HepG2 (cell line): ENCODE measurements around the gene MTA2. TPM values are rescaled to one million over a fixed set of nuclear protein-coding genes. Genes with fewer than 3 reads are reported as not detected.

ENCODE experiments used
- CBX1 ChIP-seq: IDR thresholded peaks from one replicate; pipeline ENCODE4 v1.6.1; 2016; ENCODE audit warnings: antibody characterized with exemption, low read depth
- DNMT3B ChIP-seq: conservative IDR thresholded peaks from 2 replicates; pipeline ENCODE4 v1.6.1; 2016; ENCODE audit warnings: missing biosample characterization, control low read depth
- EHMT2 ChIP-seq: fragments of 200-600 bp; sonication (generic); IDR thresholded peaks from 2 replicates; pipeline ENCODE4 v1.7.0; 2017; ENCODE audit warnings: antibody characterized with exemption, low read depth, low read length, borderline replicate concordance
- HOXA5 ChIP-seq: sonication (generic); formaldehyde crosslinking; IDR thresholded peaks from 2 replicates; pipeline ENCODE4 v1.4.0; 2020; ENCODE audit warnings: missing genetic modification reagents
- KDM1A ChIP-seq: IDR thresholded peaks from 2 replicates; pipeline ENCODE4 v1.6.1; 2016; ENCODE audit warnings: missing compliant biosample characterization
- MTA1 ChIP-seq: sonication (generic); formaldehyde crosslinking; IDR thresholded peaks from 2 replicates; pipeline ENCODE4 v1.4.0; 2020; ENCODE audit warnings: missing genetic modification reagents, mild to moderate bottlenecking, borderline replicate concordance
- MYNN ChIP-seq: sonication (generic); formaldehyde crosslinking; IDR thresholded peaks from 2 replicates; pipeline ENCODE4 v1.4.0; 2020; ENCODE audit warnings: mild to moderate bottlenecking, low read depth, missing genetic modification reagents
- NFE2 ChIP-seq: sonication (generic); formaldehyde crosslinking; IDR thresholded peaks from 2 replicates; pipeline ENCODE4 v1.4.0; 2020; ENCODE audit warnings: missing genetic modification reagents
- PRMT3 ChIP-seq: sonication (generic); formaldehyde crosslinking; IDR thresholded peaks from 2 replicates; pipeline ENCODE4 v1.8.1; 2022; ENCODE audit warnings: low read depth, mild to moderate bottlenecking, moderate library complexity, missing genetic modification reagents, borderline replicate concordance
- RAD21 ChIP-seq: fragments of 450-650 bp; formaldehyde crosslinking; IDR thresholded peaks from 2 replicates; pipeline ENCODE4 v1.5.0; 2020; ENCODE audit warnings: mild to moderate bottlenecking
- RBM39 ChIP-seq: fragments of 200-400 bp; formaldehyde crosslinking; IDR thresholded peaks from one replicate; pipeline ENCODE4 v1.6.1; 2018; ENCODE audit warnings: antibody characterized with exemption, mild to moderate bottlenecking, low read depth, low read length; ENCODE audit not compliant: poor library complexity, severe bottlenecking
- SRF ChIP-seq: IDR thresholded peaks from 2 replicates; pipeline ENCODE4 v1.6.1; 2011; ENCODE audit warnings: mild to moderate bottlenecking, low read depth, low read length, moderate library complexity
- TBX2 ChIP-seq: sonication (generic); formaldehyde crosslinking; IDR thresholded peaks from 2 replicates; pipeline ENCODE4 v1.5.0; 2020; ENCODE audit warnings: missing genetic modification reagents, mild to moderate bottlenecking, borderline replicate concordance
- ZFX ChIP-seq: sonication (generic); formaldehyde crosslinking; IDR thresholded peaks from 2 replicates; pipeline ENCODE4 v1.4.0; 2020; ENCODE audit warnings: mild to moderate bottlenecking, low read depth, missing genetic modification reagents, moderate library complexity
- ZNF234 ChIP-seq: sonication (generic); formaldehyde crosslinking; conservative IDR thresholded peaks from 2 replicates; pipeline ENCODE4 v1.5.1; 2020; ENCODE audit warnings: mild to moderate bottlenecking, missing genetic modification reagents
- ZNF251 ChIP-seq: sonication (generic); formaldehyde crosslinking; IDR thresholded peaks from 2 replicates; pipeline ENCODE4 v1.9.0; 2021; ENCODE audit warnings: mild to moderate bottlenecking, missing genetic modification reagents
- ZNF282 ChIP-seq: fragments of 450-650 bp; IDR thresholded peaks from 2 replicates; pipeline ENCODE4 v1.6.1; 2018; ENCODE audit not compliant: partially characterized antibody
- ZNF782 ChIP-seq: sonication (generic); formaldehyde crosslinking; IDR thresholded peaks from 2 replicates; pipeline ENCODE4 v1.4.0; 2020; ENCODE audit warnings: missing genetic modification reagents, mild to moderate bottlenecking, borderline replicate concordance
- ZNF83 ChIP-seq: sonication (generic); formaldehyde crosslinking; IDR thresholded peaks from 2 replicates; pipeline ENCODE4 v1.4.0; 2020; ENCODE audit warnings: missing genetic modification reagents, mild to moderate bottlenecking, borderline replicate concordance
- polyA plus RNA-seq, 8 experiments: library from polyadenylated mRNA; depleted of rRNA in 3 of 8; stranded (reverse) in 7 of 8; unstranded in 1 of 8; fragments of >200 nt; fragmentation: Illumina TruSeq in 4 of 8; extraction: Trizol in 4 of 8; gene quantifications; 2 replicates each; pipeline versions ENCODE4 v1.2.1 to v1.2.3, GENCODE V29; 2011 to 2016; ENCODE audit warnings: low read depth in 4 of 8, missing spikeins in 1 of 8, mixed read lengths in 1 of 8; ENCODE audit not compliant: insufficient read depth in 1 of 8
- total RNA-seq, 5 experiments: library from RNA; depleted of rRNA; stranded (reverse); fragments of >200 nt; fragmentation: Illumina TruSeq; extraction: Trizol; gene quantifications; 2 replicates each; pipeline ENCODE4 v1.2.3, GENCODE V29; 2016; ENCODE audit warnings: low read depth in 1 of 5
- TF ChIP-seq, protein P1 (sequence below): sonication (generic); formaldehyde crosslinking; IDR thresholded peaks from 2 replicates; pipeline ENCODE4 v1.5.1; 2020; ENCODE audit warnings: missing genetic modification reagents, mild to moderate bottlenecking, borderline replicate concordance
- TF ChIP-seq, protein P2 (sequence below): sonication (generic); formaldehyde crosslinking; IDR thresholded peaks from 2 replicates; pipeline ENCODE4 v1.4.0; 2020; ENCODE audit warnings: mild to moderate bottlenecking, missing genetic modification reagents
- TF ChIP-seq, protein P3 (sequence below): IDR thresholded peaks from 2 replicates; pipeline ENCODE4 v1.6.1; 2012; ENCODE audit warnings: low read length, improper control_type of control experiment
- TF ChIP-seq, protein P4 (sequence below): IDR thresholded peaks from 2 replicates; pipeline ENCODE4 v1.6.1; 2016; ENCODE audit warnings: control low read depth

The MTA2 gene
- total and polyA plus RNA-seq, 2 of the 13 experiments (the other 11 are each of a cell fraction or from before 2014, with no cell fraction given): 14.0 to 70.0 TPM

DNA sequence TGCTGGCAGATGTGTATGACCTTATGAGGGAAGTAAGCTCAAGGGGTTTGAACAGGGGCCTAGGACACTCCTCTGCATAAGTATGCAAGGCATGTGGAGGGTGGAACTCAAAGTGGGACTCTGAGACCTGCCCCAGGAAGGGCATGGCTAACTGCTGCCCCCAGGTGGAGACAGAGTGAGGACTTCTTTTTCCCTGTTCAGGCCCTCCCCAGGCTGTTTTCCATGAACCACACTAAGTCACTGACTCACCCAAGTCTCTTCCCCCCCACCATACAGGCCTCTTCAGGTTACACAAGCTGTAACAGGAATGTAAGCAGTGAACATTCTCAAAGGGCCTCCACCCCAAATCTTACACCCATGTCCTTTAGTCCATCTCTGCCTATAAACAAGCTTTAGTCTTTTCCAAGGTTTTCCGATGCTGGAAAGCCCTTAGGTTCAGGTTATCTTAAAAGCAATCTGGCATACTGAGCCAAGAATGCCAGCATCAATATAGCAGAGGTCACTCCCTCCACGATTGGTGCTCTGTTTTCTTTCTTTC, 41.0 kb downstream of the MTA2 start (continued):
- no peak for TF ChIP-seq ZNF251 (CRISPR knock-in tag)
- no peak for TF ChIP-seq NFE2 (CRISPR knock-in tag)
- 0 out of 2 replicates have a peak, but pooled peaks have one; percentile 15 for TF ChIP-seq SRF
- TF ChIP-seq, protein P1, sequence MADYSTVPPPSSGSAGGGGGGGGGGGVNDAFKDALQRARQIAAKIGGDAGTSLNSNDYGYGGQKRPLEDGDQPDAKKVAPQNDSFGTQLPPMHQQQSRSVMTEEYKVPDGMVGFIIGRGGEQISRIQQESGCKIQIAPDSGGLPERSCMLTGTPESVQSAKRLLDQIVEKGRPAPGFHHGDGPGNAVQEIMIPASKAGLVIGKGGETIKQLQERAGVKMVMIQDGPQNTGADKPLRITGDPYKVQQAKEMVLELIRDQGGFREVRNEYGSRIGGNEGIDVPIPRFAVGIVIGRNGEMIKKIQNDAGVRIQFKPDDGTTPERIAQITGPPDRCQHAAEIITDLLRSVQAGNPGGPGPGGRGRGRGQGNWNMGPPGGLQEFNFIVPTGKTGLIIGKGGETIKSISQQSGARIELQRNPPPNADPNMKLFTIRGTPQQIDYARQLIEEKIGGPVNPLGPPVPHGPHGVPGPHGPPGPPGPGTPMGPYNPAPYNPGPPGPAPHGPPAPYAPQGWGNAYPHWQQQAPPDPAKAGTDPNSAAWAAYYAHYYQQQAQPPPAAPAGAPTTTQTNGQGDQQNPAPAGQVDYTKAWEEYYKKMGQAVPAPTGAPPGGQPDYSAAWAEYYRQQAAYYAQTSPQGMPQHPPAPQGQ (CRISPR knock-in tag): no peak
- TF ChIP-seq MYNN (CRISPR knock-in tag): no peak
- TF ChIP-seq PRMT3 (CRISPR knock-in tag): no peak
- no peak for TF ChIP-seq TBX2 (CRISPR knock-in tag)
- TF ChIP-seq, protein P2, sequence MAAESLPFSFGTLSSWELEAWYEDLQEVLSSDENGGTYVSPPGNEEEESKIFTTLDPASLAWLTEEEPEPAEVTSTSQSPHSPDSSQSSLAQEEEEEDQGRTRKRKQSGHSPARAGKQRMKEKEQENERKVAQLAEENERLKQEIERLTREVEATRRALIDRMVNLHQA (CRISPR knock-in tag): no peak
- no peak for TF ChIP-seq EHMT2
- no peak for TF ChIP-seq DNMT3B (CRISPR knock-in tag)
- no peak for TF ChIP-seq MTA1 (CRISPR knock-in tag)
- peak; percentile 95 for TF ChIP-seq RAD21 (CRISPR knock-in tag)
- TF ChIP-seq ZNF782 (CRISPR knock-in tag): no peak
- TF ChIP-seq, protein P3, sequence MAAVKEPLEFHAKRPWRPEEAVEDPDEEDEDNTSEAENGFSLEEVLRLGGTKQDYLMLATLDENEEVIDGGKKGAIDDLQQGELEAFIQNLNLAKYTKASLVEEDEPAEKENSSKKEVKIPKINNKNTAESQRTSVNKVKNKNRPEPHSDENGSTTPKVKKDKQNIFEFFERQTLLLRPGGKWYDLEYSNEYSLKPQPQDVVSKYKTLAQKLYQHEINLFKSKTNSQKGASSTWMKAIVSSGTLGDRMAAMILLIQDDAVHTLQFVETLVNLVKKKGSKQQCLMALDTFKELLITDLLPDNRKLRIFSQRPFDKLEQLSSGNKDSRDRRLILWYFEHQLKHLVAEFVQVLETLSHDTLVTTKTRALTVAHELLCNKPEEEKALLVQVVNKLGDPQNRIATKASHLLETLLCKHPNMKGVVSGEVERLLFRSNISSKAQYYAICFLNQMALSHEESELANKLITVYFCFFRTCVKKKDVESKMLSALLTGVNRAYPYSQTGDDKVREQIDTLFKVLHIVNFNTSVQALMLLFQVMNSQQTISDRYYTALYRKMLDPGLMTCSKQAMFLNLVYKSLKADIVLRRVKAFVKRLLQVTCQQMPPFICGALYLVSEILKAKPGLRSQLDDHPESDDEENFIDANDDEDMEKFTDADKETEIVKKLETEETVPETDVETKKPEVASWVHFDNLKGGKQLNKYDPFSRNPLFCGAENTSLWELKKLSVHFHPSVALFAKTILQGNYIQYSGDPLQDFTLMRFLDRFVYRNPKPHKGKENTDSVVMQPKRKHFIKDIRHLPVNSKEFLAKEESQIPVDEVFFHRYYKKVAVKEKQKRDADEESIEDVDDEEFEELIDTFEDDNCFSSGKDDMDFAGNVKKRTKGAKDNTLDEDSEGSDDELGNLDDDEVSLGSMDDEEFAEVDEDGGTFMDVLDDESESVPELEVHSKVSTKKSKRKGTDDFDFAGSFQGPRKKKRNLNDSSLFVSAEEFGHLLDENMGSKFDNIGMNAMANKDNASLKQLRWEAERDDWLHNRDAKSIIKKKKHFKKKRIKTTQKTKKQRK: no peak
- no peak for TF ChIP-seq ZNF83 (CRISPR knock-in tag)
- TF ChIP-seq HOXA5: no peak
- TF ChIP-seq ZNF282: no peak
- peak; percentile 69; the same call in 1 of the 2 replicates for TF ChIP-seq ZFX (CRISPR knock-in tag)
- no peak for TF ChIP-seq KDM1A (CRISPR knock-in tag)
- TF ChIP-seq CBX1: no peak
- TF ChIP-seq RBM39: no peak
- TF ChIP-seq ZNF234 (CRISPR knock-in tag): no peak
- TF ChIP-seq, protein P4, sequence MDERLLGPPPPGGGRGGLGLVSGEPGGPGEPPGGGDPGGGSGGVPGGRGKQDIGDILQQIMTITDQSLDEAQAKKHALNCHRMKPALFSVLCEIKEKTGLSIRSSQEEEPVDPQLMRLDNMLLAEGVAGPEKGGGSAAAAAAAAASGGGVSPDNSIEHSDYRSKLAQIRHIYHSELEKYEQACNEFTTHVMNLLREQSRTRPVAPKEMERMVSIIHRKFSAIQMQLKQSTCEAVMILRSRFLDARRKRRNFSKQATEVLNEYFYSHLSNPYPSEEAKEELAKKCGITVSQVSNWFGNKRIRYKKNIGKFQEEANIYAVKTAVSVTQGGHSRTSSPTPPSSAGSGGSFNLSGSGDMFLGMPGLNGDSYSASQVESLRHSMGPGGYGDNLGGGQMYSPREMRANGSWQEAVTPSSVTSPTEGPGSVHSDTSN (CRISPR knock-in tag): no peak
